ENCODE data around the gene SNAP47.
A peak's percentile ranks its signal among the peaks of the same experiment; 100 is the strongest.

Gene SNAP47

DNA sequence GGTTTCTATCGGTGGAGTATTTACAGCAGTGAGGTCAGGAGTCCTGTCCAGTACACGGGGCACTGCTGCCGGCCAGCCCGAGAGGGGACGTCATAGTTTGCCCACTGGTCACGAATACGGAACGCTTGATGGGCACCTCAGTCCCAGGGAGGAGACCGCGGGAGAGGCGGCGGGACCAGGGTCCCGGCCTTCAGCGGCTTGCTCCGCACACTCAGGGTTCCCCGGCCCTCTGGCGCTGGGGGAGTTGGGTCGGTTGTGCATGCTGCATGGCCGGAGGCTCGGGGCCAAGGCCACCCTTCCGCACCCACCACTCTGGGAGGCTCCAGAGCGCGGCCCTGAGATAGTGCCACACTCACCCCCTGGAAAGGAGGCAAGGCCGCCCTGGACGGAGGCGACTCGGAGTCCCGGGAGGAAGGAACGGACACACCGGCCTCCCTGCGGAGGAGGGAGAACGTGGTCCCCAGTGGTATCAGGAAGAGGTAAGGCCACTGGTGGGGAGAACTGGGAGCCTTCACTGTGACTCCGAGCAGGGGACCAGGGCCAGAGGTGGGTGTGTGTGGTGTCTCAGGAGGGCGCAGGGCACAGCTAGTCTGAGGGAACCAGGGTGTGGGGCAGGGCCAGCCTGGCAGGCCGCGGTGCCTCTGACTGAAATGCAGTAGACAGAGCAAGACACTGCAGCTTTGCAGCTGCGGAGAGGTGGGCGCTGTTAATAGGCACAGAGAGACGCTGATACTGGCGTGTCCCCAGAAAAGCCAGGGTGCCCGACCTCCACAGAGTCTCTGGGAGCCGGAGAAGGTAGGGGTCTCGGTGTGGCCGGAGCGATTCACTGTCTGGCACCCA is 51.7 kb downstream of the SNAP47 start:
- no peak for DNase-seq

- DNase-seq = peak; percentile 98
Measured at GRCh38 chr1:227787513-227788270, 52.5 kb downstream of the SNAP47 start.

DNA sequence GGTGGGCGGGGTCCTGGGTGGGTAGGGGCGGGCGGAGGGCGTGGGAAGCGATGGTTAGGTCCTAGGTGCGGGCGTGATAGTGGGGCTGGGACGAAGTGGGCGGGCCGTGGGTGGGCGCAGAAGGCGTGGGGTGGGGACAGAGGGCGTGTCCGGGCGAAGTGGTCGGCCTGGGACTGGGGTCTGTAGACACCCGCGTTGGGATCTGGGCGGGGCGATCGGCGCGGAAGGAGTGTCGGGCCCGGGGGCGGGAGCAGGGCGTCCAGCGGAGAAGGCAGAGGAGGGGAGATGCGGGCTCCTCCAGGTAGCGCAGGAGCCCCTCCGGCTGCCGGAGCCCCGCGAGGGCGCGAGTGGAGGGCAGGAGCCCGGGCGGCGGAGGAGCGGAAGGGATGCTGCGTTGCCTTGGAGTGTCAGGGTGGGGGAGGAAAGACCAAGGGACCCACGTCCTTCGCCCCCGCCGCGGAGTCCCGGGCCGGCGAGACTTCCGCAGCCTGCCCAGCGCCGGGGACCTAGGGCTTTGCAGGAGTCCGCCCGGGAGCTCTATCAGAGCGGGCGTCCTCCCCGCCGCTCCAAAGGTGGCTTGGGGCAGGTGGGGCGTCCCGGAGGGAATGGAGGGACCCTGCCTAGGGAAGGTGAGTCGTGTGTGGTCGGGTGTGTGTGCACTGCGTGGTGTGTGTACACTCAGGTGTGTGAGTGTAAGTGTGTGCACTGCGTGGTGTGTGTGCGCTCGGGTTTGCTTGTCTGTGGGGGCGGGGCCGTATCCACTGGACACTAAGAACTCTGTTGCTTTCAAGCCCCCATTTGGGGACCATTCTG is 53.2 kb downstream of the SNAP47 start:
- DNase-seq = no peak

GRCh38 chr1:227789084-227790033 is 54.1 kb downstream of the SNAP47 start:
- DNase-seq = no peak

- no peak for DNase-seq
Measured at GRCh38 chr1:227790034-227790400, 54.8 kb downstream of the SNAP47 start.

DNA sequence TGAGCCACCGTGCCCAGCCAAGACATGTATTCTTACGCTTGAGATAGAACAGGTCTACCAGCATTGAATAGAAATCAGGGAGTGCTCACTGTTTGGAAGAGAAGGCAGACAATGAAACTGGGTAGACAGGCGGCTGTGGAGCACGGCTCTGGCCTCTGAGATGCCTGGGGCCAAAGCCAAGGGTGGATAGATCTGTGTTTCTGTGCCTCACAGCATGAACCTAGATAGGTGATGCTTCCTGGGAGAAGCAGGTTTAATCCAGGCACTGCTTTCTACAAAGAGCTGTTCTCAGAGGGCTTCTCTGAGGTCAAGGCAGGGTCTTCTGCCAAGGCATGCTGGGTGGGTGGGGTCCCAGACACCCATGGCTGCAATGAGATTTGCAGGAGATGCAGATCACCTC is 55.6 kb downstream of the SNAP47 start:
- no peak for DNase-seq

GRCh38 chr1:227791425-227792143 is 56.3 kb downstream of the SNAP47 start:
- DNase-seq = no peak

GRCh38 chr1:227792216-227793078 is 57.2 kb downstream of the SNAP47 start:
- DNase-seq = no peak

DNA sequence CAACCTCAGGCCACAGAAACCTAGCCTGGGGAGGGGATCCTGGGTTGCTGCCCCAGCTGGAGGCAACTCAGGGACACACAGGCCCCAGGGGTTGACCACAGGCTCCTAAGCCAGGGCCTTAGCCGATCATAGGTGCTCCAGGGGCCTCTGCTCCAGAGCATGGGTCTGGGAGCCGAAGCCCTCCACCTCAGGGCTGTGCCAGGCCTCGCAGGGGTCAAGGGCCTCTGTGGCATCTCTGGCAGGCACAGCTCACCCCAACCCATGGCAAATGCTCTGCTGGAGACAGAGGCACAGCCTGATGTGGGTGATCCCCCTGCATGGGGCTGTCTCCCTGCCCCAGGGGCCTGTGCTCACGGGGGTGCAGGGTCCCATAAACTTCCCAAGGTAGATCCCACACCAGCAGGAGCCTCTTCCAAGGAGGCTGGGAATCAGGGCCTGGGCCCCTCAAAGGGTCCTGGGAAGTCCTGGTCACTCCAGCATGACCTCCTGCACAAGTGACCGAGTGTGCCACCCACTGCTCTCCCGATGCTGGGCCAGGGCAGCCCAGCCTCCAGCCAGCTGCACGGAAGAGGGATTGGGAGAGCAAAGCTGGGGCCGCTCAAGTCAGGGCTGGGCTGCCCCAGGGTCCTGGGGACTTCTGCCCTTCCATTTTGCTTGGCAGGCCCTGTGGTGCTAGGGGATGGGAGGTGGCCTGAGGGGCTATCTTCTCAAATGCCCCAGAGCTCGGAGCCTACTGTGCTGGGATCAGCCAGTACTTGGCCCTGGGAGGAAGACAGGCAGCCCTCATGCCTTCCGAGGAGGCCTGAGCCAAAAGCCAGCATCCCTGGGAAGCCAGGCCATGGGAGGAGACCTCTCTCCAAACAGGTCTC is 58.1 kb downstream of the SNAP47 start:
- no peak for DNase-seq

DNA sequence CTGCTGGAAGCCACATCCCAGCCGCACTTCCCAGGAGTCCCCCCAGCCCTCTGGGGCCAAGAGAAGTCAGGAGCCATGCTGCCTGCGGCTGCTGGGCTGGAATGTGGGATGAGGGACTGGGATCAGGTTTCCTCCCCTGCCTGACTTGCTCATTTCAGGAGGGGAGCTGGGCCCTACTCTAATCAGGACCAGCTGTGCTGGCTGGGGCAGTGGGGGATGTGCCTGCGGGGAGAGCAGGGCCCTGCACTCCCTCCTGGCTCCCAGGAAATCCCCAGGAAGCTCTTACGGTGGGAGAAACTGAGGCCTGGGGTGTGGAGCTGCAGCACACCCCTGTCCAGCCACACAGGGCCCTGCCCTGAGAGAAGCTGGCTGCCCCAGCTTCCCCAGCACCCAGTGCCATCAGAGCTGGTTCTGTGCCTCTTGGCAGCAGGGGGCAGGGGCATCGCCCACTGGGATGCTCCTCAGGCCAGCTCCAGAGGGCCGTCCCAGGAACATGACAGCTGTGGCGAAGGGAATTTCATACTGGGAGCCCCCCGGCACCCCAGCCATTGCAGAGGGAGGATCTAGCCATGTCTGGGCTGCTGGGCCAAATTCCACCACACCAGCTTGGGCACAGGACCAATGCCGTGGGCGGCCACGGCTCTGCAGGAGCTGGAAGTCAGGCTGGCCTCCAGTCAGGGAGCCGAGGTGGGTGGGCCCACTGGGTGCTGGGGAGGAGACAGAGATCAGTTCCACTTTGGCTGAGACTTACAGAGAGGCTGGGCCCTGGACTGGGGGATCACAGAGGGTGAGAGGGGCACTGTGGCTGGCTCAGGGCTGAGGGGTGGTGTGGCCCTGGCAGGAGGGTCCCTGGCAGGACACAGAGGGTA is 58.9 kb downstream of the SNAP47 start:
- DNase-seq = no peak

GRCh38 chr1:227794817-227795192 is 59.6 kb downstream of the SNAP47 start:
- no peak for DNase-seq

GRCh38 chr1:227795732-227796131 is 60.5 kb downstream of the SNAP47 start:
- no peak for DNase-seq

GRCh38 chr1:227796359-227796915 is 61.2 kb downstream of the SNAP47 start:
- DNase-seq = no peak

GRCh38 chr1:227797144-227797543 is 61.9 kb downstream of the SNAP47 start:
- DNase-seq = no peak

DNA sequence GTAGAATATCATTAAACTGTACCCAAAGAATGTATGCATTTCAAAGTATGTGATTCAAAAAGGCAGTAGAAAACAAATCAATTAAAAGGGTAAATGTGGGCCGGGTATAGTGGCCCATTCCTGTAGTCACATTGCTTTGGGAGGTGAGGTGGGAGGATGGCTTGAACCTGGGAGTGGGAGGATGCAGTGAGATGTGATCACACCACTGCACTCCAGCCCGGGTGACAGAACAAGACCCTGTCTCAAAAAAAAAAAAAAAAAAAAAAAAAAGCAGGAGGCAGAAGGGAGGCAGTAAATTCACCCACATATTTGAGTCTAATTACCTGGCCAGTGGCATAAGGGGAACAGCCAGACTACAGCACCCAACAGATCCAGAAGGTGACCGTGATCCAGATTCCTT is 62.4 kb downstream of the SNAP47 start:
- no peak for DNase-seq

DNA sequence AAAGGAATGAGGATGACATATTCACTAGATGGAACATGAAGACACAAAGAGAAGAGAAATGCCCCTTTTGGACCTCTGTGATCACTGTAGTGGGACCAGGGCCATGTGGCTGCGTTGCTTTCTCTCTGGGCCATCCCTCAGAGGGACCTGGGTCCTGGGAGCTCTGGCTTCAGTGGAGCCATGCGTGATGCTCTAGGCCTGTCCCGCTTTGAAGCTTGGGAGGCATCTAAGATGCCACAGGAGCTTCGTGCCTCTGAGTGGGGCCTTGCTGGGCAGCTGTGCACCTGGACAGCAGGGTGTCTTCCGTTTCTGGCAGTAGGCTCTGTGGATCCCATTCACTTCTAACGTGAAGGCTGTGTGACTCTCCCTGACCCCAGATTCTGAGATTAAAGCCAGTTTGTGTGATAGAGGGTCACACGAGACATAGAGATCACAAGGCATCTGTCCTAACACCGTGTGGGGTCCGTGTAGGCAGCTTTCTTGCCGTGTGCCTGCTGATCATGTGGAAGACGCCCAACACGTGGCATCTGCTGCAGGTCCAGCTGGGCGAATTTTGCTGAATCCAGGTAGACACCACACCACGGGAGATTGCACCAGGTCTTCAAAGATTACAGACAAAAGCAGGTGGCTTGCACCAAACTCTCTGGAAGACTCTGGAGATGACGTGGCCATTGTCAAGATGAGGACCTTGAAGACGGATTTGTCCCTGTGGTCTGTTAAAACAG is 63.0 kb downstream of the SNAP47 start:
- DNase-seq = no peak

- no peak for DNase-seq
Measured at GRCh38 chr1:227799756-227800155, 64.5 kb downstream of the SNAP47 start.

- DNase-seq = no peak
Measured at GRCh38 chr1:227803933-227804332, 68.7 kb downstream of the SNAP47 start.

Data from activated T-cell treated with anti-CD3 and anti-CD28 coated beads, Interleukin-2, amount 50 U/mL, for 1 hour (primary cell).